HepG2 (cell line): Measurements from ENCODE around the gene SPAG4.

Experiments used
- ELF1 ChIP-seq: sonication (generic); formaldehyde crosslinking; IDR thresholded peaks from 2 replicates; pipeline ENCODE4 v1.4.0; 2020; ENCODE audit warnings: missing genetic modification reagents
- EP300 ChIP-seq, 3 experiments: sonication (generic) in 1 of 3; formaldehyde crosslinking in 1 of 3; IDR thresholded peaks; 2 replicates each; pipeline versions ENCODE4 v1.5.1 to v1.6.1; 2011 to 2020; ENCODE audit warnings: low read depth in 2 of 3, low read length in 2 of 3, borderline replicate concordance in 1 of 3, improper control_type of control experiment in 1 of 3, mild to moderate bottlenecking in 1 of 3, missing genetic modification reagents in 1 of 3, moderate library complexity in 1 of 3
- FOXA1 ChIP-seq, 2 experiments: fragments of 450-650 bp in 1 of 2; sonication (generic) in 1 of 2; formaldehyde crosslinking in 1 of 2; IDR thresholded peaks; 2 replicates each; pipeline versions ENCODE4 v1.4.0 to v1.6.1; 2016 to 2020; ENCODE audit warnings: missing genetic modification reagents in 1 of 2
- POLR2AphosphoS5 ChIP-seq: IDR thresholded peaks from 2 replicates; pipeline ENCODE4 v1.6.1; 2012; ENCODE audit warnings: low read depth, low read length
- RFXANK ChIP-seq: IDR thresholded peaks from 2 replicates; pipeline ENCODE4 v1.6.1; 2016
- ZNF274 ChIP-seq: sonication (generic); formaldehyde crosslinking; IDR thresholded peaks from 2 replicates; pipeline ENCODE4 v1.5.1; 2020; ENCODE audit warnings: mild to moderate bottlenecking, missing genetic modification reagents
- ZNF609 ChIP-seq: sonication (generic); formaldehyde crosslinking; IDR thresholded peaks from 2 replicates; pipeline ENCODE4 v1.4.0; 2020; ENCODE audit warnings: mild to moderate bottlenecking, missing genetic modification reagents, borderline replicate concordance
- ZNF746 ChIP-seq: sonication (generic); formaldehyde crosslinking; IDR thresholded peaks from 2 replicates; pipeline ENCODE4 v1.8.0; 2022; ENCODE audit warnings: mild to moderate bottlenecking, missing genetic modification reagents

GRCh38 chr20:35610833-35611427, 4.7 kb upstream of the SPAG4 start:
- TF ChIP-seq FOXA1 (IDR thresholded peaks at IDR 0.05): no peak
- no peak for TF ChIP-seq FOXA1 (CRISPR knock-in tag; IDR thresholded peaks at IDR 0.05)
- no peak for TF ChIP-seq ZNF274 (CRISPR knock-in tag)
- TF ChIP-seq ZNF609 (CRISPR knock-in tag): no peak
- no peak for TF ChIP-seq POLR2AphosphoS5
- no peak for TF ChIP-seq ELF1
- TF ChIP-seq ZNF746: no peak
- no peak for TF ChIP-seq EP300 (IDR thresholded peaks at IDR 0.05; ENCODE audit: low read depth in 2 of 2, low read length in 2 of 2)
- no peak for TF ChIP-seq EP300 (CRISPR knock-in tag; IDR thresholded peaks at IDR 0.05; ENCODE audit: borderline replicate concordance)
- TF ChIP-seq RFXANK (CRISPR knock-in tag): no peak
